Measurements from ENCODE around the gene SIX6.

DNA sequence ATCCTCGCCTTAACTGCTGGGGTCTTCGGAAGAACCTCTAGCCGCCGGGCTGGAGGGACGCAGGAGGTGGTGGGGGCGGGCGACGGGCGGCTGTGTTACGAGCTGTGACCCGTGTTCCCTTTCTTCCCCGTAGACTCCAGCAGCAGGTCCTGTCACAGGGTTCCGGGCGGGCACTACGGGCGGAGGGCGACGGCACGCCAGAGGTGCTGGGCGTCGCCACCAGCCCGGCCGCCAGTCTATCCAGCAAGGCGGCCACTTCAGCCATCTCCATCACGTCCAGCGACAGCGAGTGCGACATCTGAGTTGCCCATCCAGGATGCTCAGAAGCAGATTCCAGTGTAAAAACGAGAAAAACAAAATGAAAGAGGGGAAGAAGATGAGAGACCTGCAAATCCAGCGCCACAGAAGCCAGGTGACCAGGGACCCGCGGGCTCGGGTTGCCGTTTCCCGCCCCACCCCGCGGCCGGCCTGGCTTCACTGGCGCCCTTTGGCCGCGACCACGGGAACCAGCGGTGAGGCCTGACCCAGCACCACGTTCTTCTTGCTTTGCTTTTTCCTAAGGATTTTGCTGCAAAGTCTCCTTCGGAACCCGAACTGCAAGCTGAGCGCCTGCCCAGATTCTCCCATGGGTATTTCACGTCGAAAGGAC, 2.1 kb downstream of the SIX6 start:
- no peak for TF ChIP-seq POLR2A (IDR thresholded peaks at IDR 0.05)
- TF ChIP-seq, protein P1, sequence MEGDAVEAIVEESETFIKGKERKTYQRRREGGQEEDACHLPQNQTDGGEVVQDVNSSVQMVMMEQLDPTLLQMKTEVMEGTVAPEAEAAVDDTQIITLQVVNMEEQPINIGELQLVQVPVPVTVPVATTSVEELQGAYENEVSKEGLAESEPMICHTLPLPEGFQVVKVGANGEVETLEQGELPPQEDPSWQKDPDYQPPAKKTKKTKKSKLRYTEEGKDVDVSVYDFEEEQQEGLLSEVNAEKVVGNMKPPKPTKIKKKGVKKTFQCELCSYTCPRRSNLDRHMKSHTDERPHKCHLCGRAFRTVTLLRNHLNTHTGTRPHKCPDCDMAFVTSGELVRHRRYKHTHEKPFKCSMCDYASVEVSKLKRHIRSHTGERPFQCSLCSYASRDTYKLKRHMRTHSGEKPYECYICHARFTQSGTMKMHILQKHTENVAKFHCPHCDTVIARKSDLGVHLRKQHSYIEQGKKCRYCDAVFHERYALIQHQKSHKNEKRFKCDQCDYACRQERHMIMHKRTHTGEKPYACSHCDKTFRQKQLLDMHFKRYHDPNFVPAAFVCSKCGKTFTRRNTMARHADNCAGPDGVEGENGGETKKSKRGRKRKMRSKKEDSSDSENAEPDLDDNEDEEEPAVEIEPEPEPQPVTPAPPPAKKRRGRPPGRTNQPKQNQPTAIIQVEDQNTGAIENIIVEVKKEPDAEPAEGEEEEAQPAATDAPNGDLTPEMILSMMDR (IDR thresholded peaks at IDR 0.05) = no peak

Measured in Peyer's patch (tissue), 4 donors.